H9 (cell line): ENCODE results near the gene CFDP1. TPM values are rescaled to one million over a fixed set of nuclear protein-coding genes. Genes with fewer than 3 reads are reported as not detected.

ENCODE experiments used
- DNase-seq: peaks from one replicate; pipeline ENCODE4 v3.0.0-alpha.2; 2017
- H2AFZ ChIP-seq: one replicate; pipeline ENCODE4 v1.6.1; 2013; ENCODE audit warnings: mild to moderate bottlenecking, low read length, control low read depth, moderate library complexity
- H2AK5ac ChIP-seq: 2 replicates; pipeline ENCODE4 v1.6.1; 2013; ENCODE audit warnings: low read length, control low read depth, mixed read lengths; ENCODE audit not compliant: insufficient read length
- H2BK120ac ChIP-seq: one replicate; pipeline ENCODE4 v1.6.1; 2013; ENCODE audit warnings: low read depth, mild to moderate bottlenecking, low read length, control low read depth, inconsistent platforms; ENCODE audit not compliant: poor library complexity, severe bottlenecking
- H2BK12ac ChIP-seq: 2 replicates; pipeline ENCODE4 v1.6.1; 2013; ENCODE audit warnings: low read length, control low read depth, mixed read lengths, low read depth; ENCODE audit not compliant: insufficient read length
- H2BK15ac ChIP-seq: 2 replicates; pipeline ENCODE4 v1.6.1; 2013; ENCODE audit warnings: low read depth, low read length, control low read depth
- H2BK20ac ChIP-seq: one replicate; pipeline ENCODE4 v1.6.1; 2013; ENCODE audit warnings: low read depth, mild to moderate bottlenecking, low read length, control low read depth, inconsistent platforms; ENCODE audit not compliant: poor library complexity, severe bottlenecking
- H2BK5ac ChIP-seq: 2 replicates; pipeline ENCODE4 v1.6.1; 2013; ENCODE audit warnings: low read length, control low read depth, mixed read lengths; ENCODE audit not compliant: insufficient read length
- H3K14ac ChIP-seq: 2 replicates; pipeline ENCODE4 v1.6.1; 2013; ENCODE audit warnings: low read length, control low read depth; ENCODE audit not compliant: insufficient read depth
- H3K18ac ChIP-seq: 2 replicates; pipeline ENCODE4 v1.6.1; 2013; ENCODE audit warnings: low read depth, mild to moderate bottlenecking, mixed read lengths, low read length, control low read depth; ENCODE audit not compliant: insufficient read length
- H3K23ac ChIP-seq: 2 replicates; pipeline ENCODE4 v1.6.1; 2013; ENCODE audit warnings: low read length, control low read depth, mixed read lengths, low read depth; ENCODE audit not compliant: insufficient read length
- H3K23me2 ChIP-seq: 2 replicates; pipeline ENCODE4 v1.6.1; 2013; ENCODE audit warnings: low read depth, mild to moderate bottlenecking, mixed read lengths, low read length, control low read depth; ENCODE audit not compliant: insufficient read length, poor library complexity, severe bottlenecking
- H3K27ac ChIP-seq: 2 replicates; pipeline ENCODE4 v1.5.1; 2013; ENCODE audit warnings: low read length, control low read depth, mixed read lengths, low read depth; ENCODE audit not compliant: insufficient read length
- H3K27me3 ChIP-seq: 2 replicates; pipeline ENCODE4 v1.6.1; 2013; ENCODE audit warnings: low read length, control low read depth, inconsistent platforms; ENCODE audit not compliant: insufficient read depth
- H3K4ac ChIP-seq: 2 replicates; pipeline ENCODE4 v1.6.1; 2013; ENCODE audit warnings: low read depth, mild to moderate bottlenecking, control low read depth, inconsistent platforms, low read length, moderate library complexity
- H3K4me1 ChIP-seq: 2 replicates; pipeline ENCODE4 v1.6.1; 2013; ENCODE audit warnings: low read length, control low read depth, inconsistent platforms; ENCODE audit not compliant: insufficient read depth
- H3K4me2 ChIP-seq: 2 replicates; pipeline ENCODE4 v1.6.1; 2013; ENCODE audit warnings: low read length, control low read depth, mixed read lengths; ENCODE audit not compliant: insufficient read length, insufficient read depth
- H3K56ac ChIP-seq: 2 replicates; pipeline ENCODE4 v1.6.1; 2013; ENCODE audit warnings: low read depth, mild to moderate bottlenecking, mixed read lengths, low read length, control low read depth; ENCODE audit not compliant: insufficient read length
- H3K79me1 ChIP-seq: 2 replicates; pipeline ENCODE4 v1.6.1; 2013; ENCODE audit warnings: low read depth, mild to moderate bottlenecking, moderate library complexity, low read length, control low read depth, inconsistent platforms; ENCODE audit not compliant: insufficient read depth, poor library complexity, severe bottlenecking
- H3K79me2 ChIP-seq: 2 replicates; pipeline ENCODE4 v1.6.1; 2013; ENCODE audit warnings: low read length, control low read depth, inconsistent platforms; ENCODE audit not compliant: insufficient read depth
- H3K9ac ChIP-seq: 2 replicates; pipeline ENCODE4 v1.6.1; 2013; ENCODE audit warnings: low read length, control low read depth, mixed read lengths; ENCODE audit not compliant: insufficient read length; ENCODE audit errors: extremely low read depth
- H3K9me3 ChIP-seq: one replicate; pipeline ENCODE4 v1.6.1; 2013; ENCODE audit warnings: low read depth, low read length, inconsistent platforms; ENCODE audit not compliant: control insufficient read depth
- H3T11ph ChIP-seq: one replicate; pipeline ENCODE4 v1.6.1; 2013; ENCODE audit warnings: mild to moderate bottlenecking, low read length, control low read depth, inconsistent platforms
- H4K20me1 ChIP-seq: one replicate; pipeline ENCODE4 v1.6.1; 2013; ENCODE audit not compliant: control insufficient read depth, insufficient read length, insufficient read depth
- H4K5ac ChIP-seq: 2 replicates; pipeline ENCODE4 v1.6.1; 2013; ENCODE audit warnings: low read depth, mild to moderate bottlenecking, mixed read lengths, low read length, control low read depth; ENCODE audit not compliant: insufficient read length
- H4K8ac ChIP-seq: replicated peaks from 2 replicates; pipeline ENCODE4 v1.6.1; 2013; ENCODE audit warnings: low read length, control low read depth, mixed read lengths, low read depth; ENCODE audit not compliant: insufficient read length
- H4K91ac ChIP-seq: 2 replicates; pipeline ENCODE4 v1.6.1; 2013; ENCODE audit warnings: low read depth, mild to moderate bottlenecking, moderate library complexity, mixed read lengths, low read length, control low read depth; ENCODE audit not compliant: insufficient read length
- H3K27ac Mint-ChIP-seq, 3 experiments: 2 replicates in 2 of 3; 3 replicates in 1 of 3; pipeline ENCODE4 v1.8.0; 2020 to 2021; ENCODE audit warnings: mixed read lengths in 3 of 3, mild to moderate bottlenecking in 1 of 3, moderate library complexity in 1 of 3
- H3K27me3 Mint-ChIP-seq: 2 replicates; pipeline ENCODE4 v1.8.0; 2021; ENCODE audit warnings: low read depth, mild to moderate bottlenecking, moderate library complexity, mixed read lengths
- H3K36me3 Mint-ChIP-seq, 3 experiments: 2 replicates in 2 of 3; 3 replicates in 1 of 3; pipeline ENCODE4 v1.8.0; 2020 to 2021; ENCODE audit warnings: low read depth in 3 of 3, mixed read lengths in 3 of 3; ENCODE audit not compliant: insufficient read depth in 1 of 3
- H3K4me1 Mint-ChIP-seq, 2 experiments: 2 replicates each; pipeline ENCODE4 v1.8.0; 2020; ENCODE audit warnings: mixed read lengths in 2 of 2
- H3K4me3 Mint-ChIP-seq, 2 experiments: 2 replicates in 1 of 2; 3 replicates in 1 of 2; pipeline ENCODE4 v1.8.0; 2020 to 2021; ENCODE audit warnings: mild to moderate bottlenecking in 2 of 2, mixed read lengths in 2 of 2, moderate library complexity in 1 of 2
- H3K9me3 Mint-ChIP-seq, 2 experiments: 2 replicates in 1 of 2; 3 replicates in 1 of 2; pipeline ENCODE4 v1.8.0; 2020; ENCODE audit warnings: mild to moderate bottlenecking in 2 of 2, mixed read lengths in 2 of 2, moderate library complexity in 1 of 2
- WGBS: extraction: QIAGEN DNeasy Blood & Tissue Kit; methylation state at CpG from one replicate; pipeline ENCODE4 v1.1.7; 2013; ENCODE audit warnings: missing lambda C conversion rate, low lambda C conversion rate, mixed read lengths; ENCODE audit not compliant: insufficient read length; ENCODE audit errors: extremely low coverage; 5-methylcytosine and 5-hydroxymethylcytosine counted together
- total RNA-seq: library from RNA; stranded (reverse); gene quantifications from 2 replicates; pipeline ENCODE4 v1.2.1, GENCODE V29; 2021
- TF ChIP-seq, protein P1 (sequence below): fragments of 200-600 bp; sonication (generic); conservative IDR thresholded peaks from 3 replicates; pipeline ENCODE4 v1.8.0; 2021; ENCODE audit warnings: antibody characterized with exemption, mild to moderate bottlenecking

The CFDP1 gene
- total RNA-seq, 1 experiment from 2014 or later = 89.2 TPM

GRCh38 chr16:75288596-75289120 lies 144.6 kb downstream of the CFDP1 start:
- no peak overlapping the region for H4K91ac ChIP-seq
- no peaks in the 10 kb centered on the region for H3K9me3 ChIP-seq
- no peak overlapping the region for H2BK5ac ChIP-seq
- H3K23me2 ChIP-seq = no peaks in the 10 kb centered on the region
- H3K79me1 ChIP-seq = no peaks in the 10 kb centered on the region
- no peak overlapping the region for H3K4ac ChIP-seq
- no peak overlapping the region for H2BK15ac ChIP-seq
- Mint-ChIP-seq H3K27ac (peak overlapping the region in 1 of 3 experiments; percentile 3; a peak in 4 of 7 replicates), H3K36me3 (peaks cover 24 to 37% (median 37%) of the 10 kb centered on the region in 3 experiments; a peak in 6 of 7 replicates), H3K27me3 (peaks cover 1% of the 10 kb centered on the region; the same call in 1 of the 2 replicates), H3K4me3 (no peak overlapping the region), H3K4me1 (0 out of 4 replicates have a peak, but pooled peaks cover 0 to 3% of the 10 kb centered on the region in 2 experiments), H3K9me3 (peaks cover 0 to 3% of the 10 kb centered on the region in 2 experiments; a peak in 1 of 5 replicates)
- H3K9ac ChIP-seq = no peak overlapping the region
- WGBS = no CpG with 5 or more reads among the region's 10 CpGs
- no peaks in the 10 kb centered on the region for H3K4me1 ChIP-seq
- no peak overlapping the region for H3K27ac ChIP-seq
- H2AK5ac ChIP-seq = no peak overlapping the region
- H3T11ph ChIP-seq = no peak overlapping the region
- no peak overlapping the region for H4K5ac ChIP-seq
- H4K20me1 ChIP-seq = no peaks in the 10 kb centered on the region
- H3K4me2 ChIP-seq = no peak overlapping the region
- no peak overlapping the region for H2BK12ac ChIP-seq
- H2BK20ac ChIP-seq = no peak overlapping the region
- H3K56ac ChIP-seq = no peak overlapping the region
- no peak overlapping the region for H4K8ac ChIP-seq
- no peak for DNase-seq
- H3K27me3 ChIP-seq = no peaks in the 10 kb centered on the region
- H3K79me2 ChIP-seq = no peaks in the 10 kb centered on the region
- no peak overlapping the region for H3K18ac ChIP-seq
- no peak overlapping the region for H3K23ac ChIP-seq
- H2AFZ ChIP-seq = no peak overlapping the region
- TF ChIP-seq, protein P1, sequence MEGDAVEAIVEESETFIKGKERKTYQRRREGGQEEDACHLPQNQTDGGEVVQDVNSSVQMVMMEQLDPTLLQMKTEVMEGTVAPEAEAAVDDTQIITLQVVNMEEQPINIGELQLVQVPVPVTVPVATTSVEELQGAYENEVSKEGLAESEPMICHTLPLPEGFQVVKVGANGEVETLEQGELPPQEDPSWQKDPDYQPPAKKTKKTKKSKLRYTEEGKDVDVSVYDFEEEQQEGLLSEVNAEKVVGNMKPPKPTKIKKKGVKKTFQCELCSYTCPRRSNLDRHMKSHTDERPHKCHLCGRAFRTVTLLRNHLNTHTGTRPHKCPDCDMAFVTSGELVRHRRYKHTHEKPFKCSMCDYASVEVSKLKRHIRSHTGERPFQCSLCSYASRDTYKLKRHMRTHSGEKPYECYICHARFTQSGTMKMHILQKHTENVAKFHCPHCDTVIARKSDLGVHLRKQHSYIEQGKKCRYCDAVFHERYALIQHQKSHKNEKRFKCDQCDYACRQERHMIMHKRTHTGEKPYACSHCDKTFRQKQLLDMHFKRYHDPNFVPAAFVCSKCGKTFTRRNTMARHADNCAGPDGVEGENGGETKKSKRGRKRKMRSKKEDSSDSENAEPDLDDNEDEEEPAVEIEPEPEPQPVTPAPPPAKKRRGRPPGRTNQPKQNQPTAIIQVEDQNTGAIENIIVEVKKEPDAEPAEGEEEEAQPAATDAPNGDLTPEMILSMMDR = no peak
- no peak overlapping the region for H3K14ac ChIP-seq
- no peak overlapping the region for H2BK120ac ChIP-seq
